ENCODE data around the gene KRTAP16-1. TPM values are rescaled to one million over a fixed set of nuclear protein-coding genes. Genes with fewer than 3 reads are reported as not detected.
A peak's percentile ranks its signal among the peaks of the same experiment; 100 is the strongest.

Gene KRTAP16-1
- total RNA-seq, 2 donors from 2014 or later, result not detected

DNA sequence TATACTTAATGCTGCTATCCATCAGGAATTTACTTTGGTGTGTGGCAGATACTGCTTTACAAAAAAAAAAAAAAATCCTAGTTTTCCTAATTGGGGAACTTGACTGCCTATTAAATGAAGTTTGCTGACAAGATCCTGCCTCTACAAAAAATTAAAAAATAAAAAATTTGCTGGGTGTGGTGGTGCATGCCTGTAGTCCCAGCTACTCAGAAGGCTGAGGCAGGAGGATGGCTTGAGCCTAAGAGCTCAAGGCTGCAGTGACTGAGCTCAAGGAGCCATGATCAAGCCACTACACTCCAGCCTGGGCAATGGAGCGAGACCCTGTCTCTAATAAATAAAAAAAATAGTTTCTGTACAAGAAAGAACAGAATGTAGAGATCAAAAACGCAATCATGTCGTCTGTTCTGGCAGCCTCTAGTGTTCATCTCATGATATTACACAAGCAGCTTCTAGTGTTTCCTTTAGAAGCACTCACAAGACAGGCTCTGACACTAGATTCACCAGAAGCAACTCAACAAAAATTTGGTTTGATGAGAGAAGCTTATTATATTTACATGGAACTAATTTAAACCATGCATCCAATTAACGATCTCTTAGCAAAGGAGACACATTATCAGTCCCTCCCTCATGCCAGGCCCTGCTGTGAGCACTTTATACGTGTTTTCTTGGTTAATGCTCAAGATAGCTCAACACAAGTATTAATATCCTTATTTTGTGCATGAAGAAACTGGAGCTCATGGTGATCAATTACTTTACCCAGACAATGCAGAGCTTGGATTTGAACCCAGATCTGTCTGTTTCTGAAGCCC is 13.2 kb upstream of the KRTAP16-1 start:
- TF ChIP-seq, protein P1, sequence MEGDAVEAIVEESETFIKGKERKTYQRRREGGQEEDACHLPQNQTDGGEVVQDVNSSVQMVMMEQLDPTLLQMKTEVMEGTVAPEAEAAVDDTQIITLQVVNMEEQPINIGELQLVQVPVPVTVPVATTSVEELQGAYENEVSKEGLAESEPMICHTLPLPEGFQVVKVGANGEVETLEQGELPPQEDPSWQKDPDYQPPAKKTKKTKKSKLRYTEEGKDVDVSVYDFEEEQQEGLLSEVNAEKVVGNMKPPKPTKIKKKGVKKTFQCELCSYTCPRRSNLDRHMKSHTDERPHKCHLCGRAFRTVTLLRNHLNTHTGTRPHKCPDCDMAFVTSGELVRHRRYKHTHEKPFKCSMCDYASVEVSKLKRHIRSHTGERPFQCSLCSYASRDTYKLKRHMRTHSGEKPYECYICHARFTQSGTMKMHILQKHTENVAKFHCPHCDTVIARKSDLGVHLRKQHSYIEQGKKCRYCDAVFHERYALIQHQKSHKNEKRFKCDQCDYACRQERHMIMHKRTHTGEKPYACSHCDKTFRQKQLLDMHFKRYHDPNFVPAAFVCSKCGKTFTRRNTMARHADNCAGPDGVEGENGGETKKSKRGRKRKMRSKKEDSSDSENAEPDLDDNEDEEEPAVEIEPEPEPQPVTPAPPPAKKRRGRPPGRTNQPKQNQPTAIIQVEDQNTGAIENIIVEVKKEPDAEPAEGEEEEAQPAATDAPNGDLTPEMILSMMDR (IDR thresholded peaks at IDR 0.05), result peak in 6 of 7 experiments; percentile 54 to 68 (median 60)
- TF ChIP-seq POLR2A (IDR thresholded peaks at IDR 0.05), result no peak
- no peak overlapping the region for H3K4me3 ChIP-seq
- H3K9me3 ChIP-seq, result peaks cover 0 to 11% (median 0%) of the 10 kb centered on the region in 3 donors
- no peak overlapping the region for H3K27ac ChIP-seq
- no peaks in the 10 kb centered on the region for H3K36me3 ChIP-seq (replicated peaks in 1 of 2; ENCODE audit: insufficient read depth in 1 of 2, low read depth in 2 of 2)
- 28 to 32% methylated on average over 5 of the region's 5 CpGs for WGBS, 2 donors
- peak in 1 of 4 donors; percentile 17 for DNase-seq
- no peak for ATAC-seq
- intact Hi-C loops (cut with DNase I), result no loop called here
- no peaks in the 10 kb centered on the region for H3K27me3 ChIP-seq
- H3K4me1 ChIP-seq, result no peaks in the 10 kb centered on the region

DNA sequence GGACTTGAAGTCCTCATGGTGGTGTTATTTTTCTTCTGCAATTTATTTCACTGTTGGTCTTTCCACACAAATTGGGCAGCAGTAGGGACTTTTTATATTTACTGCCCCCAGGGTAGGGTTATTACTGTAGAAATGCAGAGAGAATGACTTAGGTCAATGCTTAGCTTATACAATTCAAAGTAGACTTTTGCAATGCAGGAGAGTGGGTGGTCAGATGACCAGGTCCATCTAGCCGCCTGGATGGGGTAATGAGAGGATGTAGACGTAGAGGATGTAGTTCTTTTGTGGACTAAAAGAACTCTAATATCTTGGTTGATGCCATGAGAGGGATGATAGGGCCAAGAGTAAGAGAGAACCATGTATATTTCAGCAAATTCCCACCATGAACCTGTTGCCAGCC is 9.1 kb upstream of the KRTAP16-1 start:
- WGBS, 2 donors, result 53 to 66% methylated on average over 2 of the region's 2 CpGs
- no peaks in the 10 kb centered on the region for H3K27me3 ChIP-seq
- TF ChIP-seq, protein P1 (IDR thresholded peaks at IDR 0.05), result no peak
- TF ChIP-seq POLR2A (IDR thresholded peaks at IDR 0.05), result no peak
- no peak for ATAC-seq
- H3K36me3 ChIP-seq (replicated peaks in 1 of 2; ENCODE audit: insufficient read depth in 1 of 2, low read depth in 2 of 2), result no peaks in the 10 kb centered on the region
- H3K4me1 ChIP-seq, result no peaks in the 10 kb centered on the region
- H3K4me3 ChIP-seq, result no peak overlapping the region
- H3K27ac ChIP-seq, result no peak overlapping the region
- DNase-seq, result no peak
- intact Hi-C loops (cut with DNase I), result no loop called here
- H3K9me3 ChIP-seq, result peaks cover 0 to 11% (median 0%) of the 10 kb centered on the region in 3 donors

DNA sequence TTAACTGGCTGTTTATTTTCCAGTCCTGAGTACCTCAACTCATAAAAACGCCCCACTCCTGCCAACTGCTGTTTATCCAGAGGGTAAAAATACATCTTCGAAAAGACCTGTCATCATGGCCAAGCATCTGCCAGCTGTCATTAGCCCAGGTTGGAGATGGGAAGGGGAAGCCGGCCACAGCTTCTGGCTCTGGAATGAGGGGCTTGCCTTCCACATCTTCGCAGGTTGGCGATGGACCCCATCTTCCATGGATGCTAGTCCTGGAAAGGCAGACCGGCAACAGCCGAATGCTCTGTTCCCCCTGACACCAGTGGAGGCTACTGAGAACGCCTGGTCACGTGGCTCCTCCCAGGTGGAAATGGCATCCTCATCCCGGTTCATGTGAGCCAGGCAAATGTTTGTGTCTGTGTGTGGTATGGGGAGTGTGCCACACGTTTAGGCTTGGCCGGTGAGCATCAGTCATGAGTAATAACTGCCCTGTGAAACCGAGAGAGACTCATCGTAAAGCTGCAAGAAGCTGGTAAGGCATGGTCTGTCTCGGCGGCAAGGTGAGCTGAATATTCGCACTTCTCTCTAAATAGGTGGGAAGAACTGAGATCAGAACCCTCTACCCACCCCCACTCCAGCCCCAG is 6.8 kb upstream of the KRTAP16-1 start:
- Histone ChIP-seq H3K36me3 (replicated peaks in 1 of 2; ENCODE audit: insufficient read depth in 1 of 2, low read depth in 2 of 2) (no peaks in the 10 kb centered on the region), H3K27ac (no peak overlapping the region), H3K9me3 (peaks cover 0 to 11% (median 0%) of the 10 kb centered on the region in 3 donors), H3K27me3 (no peaks in the 10 kb centered on the region), H3K4me3 (no peak overlapping the region), H3K4me1 (no peaks in the 10 kb centered on the region)
- ATAC-seq (no peak), DNase-seq (no peak)
- WGBS, 2 donors, result 64 to 66% methylated on average over 8 to 17 of the region's 17 CpGs
- TF ChIP-seq POLR2A (IDR thresholded peaks at IDR 0.05), result no peak
- TF ChIP-seq, protein P1 (IDR thresholded peaks at IDR 0.05), result no peak
- intact Hi-C loops (cut with DNase I), result no loop called here

DNA sequence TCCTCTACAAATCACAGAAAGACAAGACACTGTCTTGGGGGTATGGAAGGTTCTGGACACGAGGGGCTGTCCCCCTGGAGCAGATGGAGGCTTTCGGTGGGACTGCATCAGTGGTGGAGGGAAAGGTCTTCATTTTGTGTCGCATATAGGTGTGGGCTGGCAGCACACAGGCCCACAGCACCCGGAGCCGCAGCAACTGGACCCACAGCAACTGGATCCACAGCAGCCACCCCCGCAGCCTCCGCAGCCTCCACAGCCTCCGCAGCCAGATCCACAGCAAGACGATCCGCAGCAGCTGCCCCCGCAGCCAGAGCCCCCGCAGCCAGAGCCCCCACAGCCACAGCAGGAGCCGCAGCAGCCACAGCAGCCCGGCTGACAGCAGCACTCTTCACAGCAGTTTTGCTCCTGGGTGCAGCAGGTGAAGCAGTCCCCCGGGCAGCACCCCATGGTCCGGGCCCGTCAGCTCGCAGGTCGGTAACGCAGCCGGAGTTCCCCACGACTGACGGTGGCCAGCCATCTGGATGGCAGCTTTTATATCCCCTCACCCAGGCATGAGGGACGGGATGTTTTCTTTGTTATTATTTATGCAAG is 6.2 kb upstream of the KRTAP16-1 start, which contains the start of gene KRTAP17-1:
Gene KRTAP17-1, minus strand, starts transcription at position 507 of the 591 bp plus-strand sequence. Its CDS starts 60 bp downstream, at position 447.
- no peak for DNase-seq
- 62 to 68% methylated on average over 18 to 24 of the region's 24 CpGs for WGBS, 2 donors
- no peak for ATAC-seq

More for the DNA sequence above, 6.2 kb upstream of the KRTAP16-1 start, which contains the start of gene KRTAP17-1:
- no peaks in the 10 kb centered on the region for H3K36me3 ChIP-seq (replicated peaks in 1 of 2; ENCODE audit: insufficient read depth in 1 of 2, low read depth in 2 of 2)
- H3K4me1 ChIP-seq, result no peaks in the 10 kb centered on the region
- intact Hi-C loops (cut with DNase I), result no loop called here
- H3K27ac ChIP-seq, result no peak within 1 kb of the TSS
- no peaks in the 10 kb centered on the region for H3K27me3 ChIP-seq
- peaks cover 0 to 9% (median 0%) of the 10 kb centered on the region in 3 donors for H3K9me3 ChIP-seq
- TF ChIP-seq, protein P1 (IDR thresholded peaks at IDR 0.05), result no peak
- no peak for TF ChIP-seq POLR2A (IDR thresholded peaks at IDR 0.05)
- no peak within 1 kb of the TSS for H3K4me3 ChIP-seq

All from body of pancreas (tissue), 4 donors.